GM21717 (cell line): ENCODE measurements around the gene CD1C.
"Not testable (repeated sequence)": the region's sequence is repeated elsewhere in the genome, so short reads cannot be mapped to it uniquely, and the experiment has no call there.

Source experiments
- ATAC-seq: cut with Tn5 transposase; IDR thresholded peaks from one replicate; pipeline ENCODE4 v1.9.1; 2021; ENCODE audit warnings: mild to moderate bottlenecking, moderate library complexity; ENCODE audit not compliant: unreplicated experiment

The CD1C gene

GRCh38 chr1:158327481-158327880 is 37.8 kb downstream of the CD1C start:
- no peak for ATAC-seq

- no peak for ATAC-seq
Measured at GRCh38 chr1:158328426-158328825, 38.7 kb downstream of the CD1C start.

DNA sequence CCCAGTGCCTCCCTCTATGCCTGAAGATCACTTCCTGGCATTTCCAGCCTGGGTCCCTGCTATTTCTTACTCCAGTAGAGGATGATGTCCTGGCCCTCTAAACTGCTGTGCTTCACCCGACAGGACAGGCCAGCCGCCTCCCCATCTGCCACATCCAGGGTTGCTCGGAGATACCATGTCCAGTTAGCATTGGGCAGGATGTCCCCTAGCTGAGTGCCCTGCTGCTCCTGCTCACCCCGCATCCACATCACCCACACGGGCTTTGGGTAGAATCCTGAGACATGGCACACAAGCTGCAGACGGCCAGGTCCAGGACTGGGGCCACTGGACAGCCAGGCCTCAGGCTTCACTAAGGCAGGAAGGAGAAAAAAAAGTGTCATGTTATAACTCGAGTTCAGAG is 39.6 kb downstream of the CD1C start:
- ATAC-seq, result no peak

- no peak for ATAC-seq
Measured at GRCh38 chr1:158329733-158330132, 40.0 kb downstream of the CD1C start.

DNA sequence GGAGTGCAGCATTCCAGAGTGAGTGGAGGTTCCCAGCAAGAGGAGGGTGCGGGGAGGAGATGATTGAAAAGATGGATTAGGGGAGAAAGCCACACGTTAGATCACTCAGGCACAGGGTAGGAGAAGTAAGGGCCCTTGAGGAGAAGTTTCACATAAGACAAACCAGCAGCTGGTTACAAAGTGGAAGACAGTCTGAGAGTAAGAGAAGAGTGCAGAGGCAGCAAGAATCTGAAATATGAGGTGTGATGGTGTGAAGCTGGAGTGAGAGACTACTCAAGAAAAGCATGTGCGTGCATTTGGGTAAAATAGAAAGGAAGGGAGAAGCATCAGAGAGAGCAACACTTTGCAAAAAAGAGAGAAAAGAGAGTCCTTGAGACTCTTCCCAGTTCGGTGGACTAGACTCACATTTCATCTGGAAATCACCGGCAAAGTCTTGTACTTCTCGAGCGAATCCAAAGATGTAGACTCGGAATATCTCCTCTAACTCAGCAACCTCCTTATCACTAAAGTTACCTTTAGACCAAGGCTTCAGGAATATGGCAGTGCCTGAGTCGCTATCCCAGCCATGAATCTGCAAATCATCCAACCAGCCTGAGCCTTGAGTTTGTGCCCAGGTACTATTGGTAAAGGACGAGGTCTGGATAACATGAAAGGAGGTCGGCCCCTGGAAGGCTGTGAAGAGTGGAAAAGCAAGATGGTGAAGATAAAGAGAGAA is 40.8 kb downstream of the CD1C start:
- ATAC-seq, result no peak

DNA sequence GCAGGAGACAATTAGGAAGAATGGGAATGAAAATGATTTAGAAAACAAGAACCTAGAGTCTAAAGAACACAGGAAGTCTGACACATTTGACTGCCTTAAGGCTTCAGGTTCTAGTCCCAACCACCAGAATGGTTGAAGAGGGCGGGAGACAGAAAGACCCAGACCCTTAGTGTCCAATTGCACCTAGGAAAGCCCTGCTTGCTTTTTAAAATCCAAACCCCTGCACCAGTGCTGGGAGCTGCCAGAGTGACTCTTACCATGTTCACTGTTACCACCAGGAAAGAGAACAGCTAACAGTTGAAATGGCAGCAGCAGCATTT is 41.3 kb downstream of the CD1C start:
- no peak for ATAC-seq

- no peak for ATAC-seq
Measured at GRCh38 chr1:158331481-158332150, 41.9 kb downstream of the CD1C start, which contains the start of gene CD1B. CD1B (minus strand) TSS chr1:158331531; CDS start chr1:158331423, 108 bp downstream.

DNA sequence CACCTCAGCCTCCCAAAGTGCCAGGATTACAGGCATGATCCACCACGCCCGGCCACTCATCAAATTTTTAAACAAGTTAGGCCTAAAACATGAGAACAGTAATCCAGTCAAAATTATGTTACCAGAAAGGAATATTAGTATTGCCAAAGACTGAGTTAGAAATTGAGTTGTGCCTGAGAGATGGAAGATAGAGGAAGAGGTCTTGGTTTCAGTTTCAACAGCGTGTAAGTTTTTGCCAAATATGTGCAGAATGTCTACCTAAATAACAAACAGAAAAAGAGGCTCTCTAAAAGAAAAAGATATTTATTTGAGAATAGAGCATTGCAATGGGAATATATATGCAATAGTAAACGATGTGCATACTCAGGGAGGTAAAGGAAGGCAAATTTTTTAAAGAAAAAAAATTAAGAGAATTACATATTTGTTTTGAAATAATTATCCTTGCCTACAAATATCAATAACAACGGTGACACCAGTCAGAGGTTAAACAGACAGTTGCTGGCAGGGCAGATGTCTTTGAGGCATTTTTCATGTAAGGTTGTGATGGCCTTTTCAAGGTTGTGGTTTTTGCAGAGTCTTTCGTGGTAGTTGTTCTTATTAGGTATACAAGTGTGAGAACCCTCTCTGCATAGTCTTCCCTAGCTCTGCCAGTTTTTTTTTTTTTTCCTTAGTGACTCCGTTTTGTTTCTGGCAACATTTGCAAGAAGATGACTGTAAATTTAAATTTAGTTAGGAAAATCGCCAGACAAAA is 43.9 kb downstream of the CD1C start:
- ATAC-seq, result no peak

DNA sequence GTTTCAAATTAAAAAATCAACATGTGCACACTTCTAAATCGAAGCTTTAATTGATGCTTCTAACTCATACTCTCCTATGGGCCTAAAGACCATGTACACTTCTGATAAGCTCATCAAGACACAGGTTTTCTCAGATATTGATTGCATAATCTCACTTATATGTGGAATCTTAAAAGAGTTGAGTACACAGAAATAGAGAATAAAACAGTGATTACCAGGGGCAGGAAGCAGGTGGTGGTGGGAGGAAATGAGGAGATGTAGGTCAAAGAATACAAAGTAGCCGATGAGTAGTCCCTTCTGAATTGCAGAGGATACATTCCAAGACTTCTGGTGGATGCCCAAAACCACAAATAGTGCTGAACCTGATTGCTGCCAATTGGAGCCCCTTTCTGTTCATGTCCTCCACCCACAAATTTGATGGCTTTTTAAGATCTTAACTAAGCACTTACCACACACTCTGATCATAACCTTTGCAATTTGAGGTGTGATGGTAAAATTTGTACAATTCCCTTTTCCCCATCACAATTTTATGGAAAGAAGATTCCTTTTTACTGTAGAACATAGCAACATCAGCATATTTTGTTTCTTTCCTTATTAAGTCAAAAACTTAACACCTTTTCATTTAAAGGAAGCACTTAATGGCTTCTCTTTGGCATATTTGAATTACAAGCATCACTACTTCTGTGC is 44.9 kb downstream of the CD1C start:
- no peak for ATAC-seq

DNA sequence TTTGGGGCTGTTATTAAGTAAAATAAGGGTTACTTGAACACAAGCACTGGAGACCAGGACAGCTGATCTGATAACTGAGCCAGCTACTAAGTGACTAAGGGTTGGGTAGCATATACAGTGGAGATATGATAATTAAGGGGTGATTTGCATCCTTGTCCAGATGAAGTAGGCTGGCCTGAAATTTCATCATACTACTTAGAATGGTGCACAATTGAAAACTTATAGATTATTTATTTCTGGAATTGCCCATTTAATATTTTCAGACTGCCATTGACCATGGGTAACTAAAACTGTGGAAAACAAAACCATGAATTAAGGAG is 45.5 kb downstream of the CD1C start:
- no peak for ATAC-seq

GRCh38 chr1:158336413-158336812 is 46.7 kb downstream of the CD1C start:
- ATAC-seq, result not testable (repeated sequence)
